HG03108 (cell line): Measurements from ENCODE around the gene INSC.

Source experiments
- ATAC-seq: cut with Tn5 transposase; IDR thresholded peaks from one replicate; pipeline ENCODE4 v1.9.1; 2021; ENCODE audit warnings: moderate library complexity; ENCODE audit not compliant: unreplicated experiment

Gene INSC

DNA sequence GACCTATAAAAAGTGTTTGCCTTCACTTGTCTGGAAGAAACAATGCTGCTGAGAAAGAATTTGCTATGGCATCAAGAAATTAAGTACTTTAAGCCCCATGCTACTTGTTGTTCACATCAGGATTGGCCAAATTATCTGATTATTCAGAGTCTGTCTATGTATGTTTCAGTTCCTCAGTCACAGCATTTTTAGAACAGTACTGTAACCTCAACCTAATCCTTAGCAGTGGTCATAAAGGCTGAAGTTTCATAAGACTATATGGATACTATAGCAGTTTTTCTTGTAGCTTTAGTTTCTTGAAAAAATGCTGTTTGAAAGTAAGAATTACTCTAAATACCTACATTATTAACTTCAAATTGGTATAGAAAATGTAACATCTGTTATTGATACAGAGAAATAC lies 153.9 kb downstream of the INSC start:
- ATAC-seq: no peak

DNA sequence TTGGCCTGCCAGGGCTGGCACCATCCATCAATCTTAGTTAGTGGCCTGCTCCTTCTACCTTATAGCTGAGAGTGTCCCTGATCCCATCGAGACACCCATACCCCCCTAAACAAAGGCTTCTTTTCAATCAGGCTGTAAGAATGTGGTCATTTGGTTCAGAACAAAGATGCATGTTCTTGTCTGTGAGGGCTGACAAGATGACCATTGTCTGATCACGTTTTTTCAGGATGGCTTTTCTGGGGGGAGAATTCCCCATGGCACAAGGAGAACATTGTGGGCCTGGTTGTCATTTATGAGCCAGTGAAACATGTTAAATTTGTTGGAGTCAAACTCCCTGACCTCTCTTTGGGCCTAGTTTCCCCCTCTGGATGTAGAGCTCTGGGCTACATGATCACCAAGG lies 160.4 kb downstream of the INSC start:
- no peak for ATAC-seq

DNA sequence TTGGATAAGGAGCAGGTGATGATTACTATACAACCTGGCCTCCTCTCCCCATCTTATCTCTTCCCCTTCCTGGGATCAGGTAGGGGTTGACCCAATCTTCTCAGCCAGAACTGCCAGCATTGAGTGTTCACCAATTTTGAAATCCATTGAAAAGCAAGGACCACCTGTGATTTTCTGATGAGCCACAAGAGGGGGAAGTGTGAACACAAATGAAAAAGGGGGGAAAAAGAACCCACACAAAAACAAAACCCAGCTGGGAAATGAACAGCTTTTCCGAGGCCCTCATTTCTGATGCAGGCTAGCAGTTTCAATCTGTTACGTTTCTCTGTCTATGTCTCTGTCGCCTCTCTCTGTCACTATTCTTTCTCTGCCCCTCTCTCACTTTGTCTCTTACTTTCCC lies 161.9 kb downstream of the INSC start:
- no peak for ATAC-seq

DNA sequence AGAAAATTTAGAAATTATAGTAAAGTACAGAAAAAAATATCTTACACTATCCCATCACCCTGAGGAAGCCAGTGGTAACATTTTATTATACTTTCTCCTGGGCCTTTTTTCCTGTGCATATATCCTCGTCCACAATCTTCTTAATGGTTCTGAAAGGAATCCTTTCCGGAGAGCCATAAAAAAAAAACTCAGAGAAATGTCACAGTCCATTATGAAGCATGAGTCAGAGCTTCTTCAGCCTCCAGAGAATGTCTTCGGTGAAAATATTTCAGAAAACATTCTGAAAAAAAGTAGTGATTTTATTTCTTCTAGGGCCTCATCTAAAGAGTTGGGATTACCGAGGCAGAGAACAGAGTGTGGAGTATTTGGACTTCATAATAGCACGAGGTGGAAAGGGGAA lies 163.4 kb downstream of the INSC start:
- no peak for ATAC-seq

DNA sequence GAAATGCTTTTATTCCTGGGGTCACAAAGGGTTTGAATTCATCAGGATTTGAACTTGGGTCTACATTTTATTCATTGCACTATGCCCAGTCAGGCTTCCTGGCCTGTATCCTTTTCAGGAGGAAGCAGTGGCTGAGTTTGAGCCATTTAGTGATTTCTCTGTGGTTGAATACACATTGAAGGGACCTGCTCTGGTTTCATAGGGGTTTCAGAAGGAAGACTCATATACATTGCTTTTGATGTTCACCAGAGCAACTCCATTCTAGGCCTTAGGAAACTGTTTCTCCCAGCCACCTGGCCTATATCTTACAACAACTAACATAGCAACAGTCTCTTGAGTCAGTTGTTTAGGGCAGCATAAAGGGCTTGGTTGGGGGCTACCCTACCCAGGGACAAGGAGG lies 165.7 kb downstream of the INSC start:
- no peak for ATAC-seq

DNA sequence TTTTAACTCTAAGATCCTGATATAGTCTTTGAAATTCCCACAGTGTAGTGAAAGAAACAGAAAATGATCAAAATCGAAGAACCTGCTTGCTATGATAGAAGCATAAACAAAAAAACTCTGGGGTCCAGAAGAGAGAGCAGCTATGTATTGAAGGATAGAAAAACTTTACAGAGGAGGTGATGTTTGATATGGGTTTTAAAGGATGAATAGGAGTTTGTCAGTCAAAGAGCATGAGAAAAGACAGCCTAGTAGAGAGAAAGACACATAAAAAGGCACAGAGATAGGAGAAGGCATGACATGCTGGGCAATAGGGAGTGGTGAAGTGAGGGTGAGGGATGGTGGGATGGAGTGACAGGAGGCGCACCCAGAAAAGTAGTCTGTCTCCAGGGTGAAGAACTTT lies 168.0 kb downstream of the INSC start:
- no peak for ATAC-seq

DNA sequence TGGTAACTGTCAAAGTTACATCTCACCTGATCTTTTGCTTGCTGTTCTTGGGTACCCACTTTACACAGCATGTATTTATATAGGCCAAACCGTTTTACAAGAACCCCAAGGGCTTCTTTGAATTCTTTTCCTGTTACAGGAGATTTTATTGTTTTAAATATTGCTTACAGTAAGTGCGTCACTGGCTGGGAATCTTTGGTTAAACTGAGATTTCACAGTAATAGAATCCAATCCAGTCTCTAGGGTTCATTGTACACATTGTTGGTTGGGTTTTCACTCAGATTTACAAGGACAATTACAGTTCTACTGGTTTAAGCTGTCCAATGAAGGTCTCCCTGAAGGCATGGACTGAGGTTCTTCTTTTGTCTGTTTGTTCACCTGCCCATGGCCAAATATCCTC lies 171.7 kb downstream of the INSC start:
- ATAC-seq: no peak

DNA sequence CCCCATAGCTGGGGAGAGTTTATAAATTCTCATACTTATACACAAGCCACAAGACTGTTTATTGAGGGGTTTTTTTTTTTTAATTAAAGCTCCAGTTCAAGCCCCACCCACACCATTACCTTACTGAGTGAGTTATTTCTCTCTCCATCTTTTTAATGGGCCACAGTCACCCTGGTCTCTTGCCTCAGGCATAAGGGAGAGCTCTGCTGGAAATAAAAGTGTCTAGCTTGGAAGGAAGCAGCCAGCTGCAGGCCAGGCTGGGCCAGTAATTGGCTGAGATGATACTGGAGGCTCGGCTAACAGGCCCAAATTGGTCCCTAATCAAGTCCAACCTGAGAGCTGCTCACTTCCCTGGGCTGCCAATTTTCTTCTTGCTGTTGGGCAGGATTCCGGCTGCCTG lies 174.1 kb downstream of the INSC start:
- ATAC-seq: no peak

DNA sequence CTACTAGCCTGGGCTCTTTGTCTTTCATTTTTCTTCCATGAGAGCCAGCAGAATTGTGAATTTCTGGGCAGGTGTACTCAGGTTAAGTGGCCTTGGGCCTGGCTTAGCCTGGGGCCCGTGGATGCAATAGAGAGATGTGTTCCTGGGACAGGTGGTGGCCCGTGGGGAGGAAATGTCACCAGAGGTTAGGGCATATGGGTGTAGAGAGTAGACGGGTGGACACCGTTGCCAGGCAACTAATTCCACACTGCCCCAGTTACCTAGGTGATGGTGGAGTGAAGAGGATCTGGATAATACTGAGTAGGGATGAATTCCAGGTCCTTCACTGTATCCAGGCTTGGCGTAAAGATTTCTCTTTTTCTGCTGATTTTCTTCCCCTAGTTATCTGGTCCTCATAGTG lies 175.0 kb downstream of the INSC start:
- ATAC-seq: no peak

DNA sequence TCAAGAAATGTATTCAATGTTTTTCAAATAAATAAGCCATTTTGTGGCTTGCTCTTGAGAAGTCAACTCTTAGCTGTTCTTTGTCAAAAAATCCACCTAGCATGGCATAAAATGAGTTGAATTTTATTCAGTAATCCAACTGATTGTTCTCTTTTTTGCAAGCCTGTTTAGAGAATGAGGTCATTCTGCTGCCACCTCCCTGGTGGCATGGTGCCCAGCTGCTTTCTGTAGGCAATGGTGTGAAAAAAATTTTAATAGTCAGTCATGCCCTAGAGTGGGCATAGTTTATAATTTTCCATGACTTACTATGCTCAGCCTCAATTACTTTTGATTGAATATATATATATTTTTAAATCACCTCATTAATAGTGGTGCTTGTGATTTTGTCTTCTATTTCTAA lies 177.2 kb downstream of the INSC start:
- no peak for ATAC-seq

DNA sequence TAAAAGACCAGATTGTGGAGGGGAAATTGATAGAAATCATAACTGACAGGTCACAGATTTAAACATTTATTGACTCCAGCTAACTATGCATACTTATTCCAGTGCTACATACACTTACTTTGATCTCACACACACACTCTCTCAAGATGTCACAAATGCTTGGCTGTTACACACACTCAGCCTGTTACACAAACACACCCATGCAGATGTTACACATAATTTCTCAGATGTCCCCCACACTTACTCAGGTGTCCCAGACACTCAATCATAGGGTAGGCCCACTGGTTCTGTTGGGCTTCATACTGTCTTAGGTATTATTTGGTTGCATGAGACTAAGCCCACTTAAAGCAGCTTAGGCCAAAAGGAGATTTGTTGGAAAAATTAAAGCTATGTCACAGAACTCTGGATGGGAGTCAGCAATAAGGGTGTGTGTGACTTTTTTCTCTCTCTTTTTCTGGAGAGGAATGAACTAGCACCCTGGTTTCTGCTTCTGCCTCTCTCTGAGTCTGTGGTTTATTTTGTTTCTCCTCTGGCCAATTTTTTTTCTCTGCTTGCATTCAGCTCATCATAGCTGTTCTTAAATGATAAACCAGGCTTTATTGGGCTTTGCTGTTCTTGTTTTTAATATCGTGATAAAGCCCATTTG lies 179.4 kb downstream of the INSC start:
- no peak for ATAC-seq

DNA sequence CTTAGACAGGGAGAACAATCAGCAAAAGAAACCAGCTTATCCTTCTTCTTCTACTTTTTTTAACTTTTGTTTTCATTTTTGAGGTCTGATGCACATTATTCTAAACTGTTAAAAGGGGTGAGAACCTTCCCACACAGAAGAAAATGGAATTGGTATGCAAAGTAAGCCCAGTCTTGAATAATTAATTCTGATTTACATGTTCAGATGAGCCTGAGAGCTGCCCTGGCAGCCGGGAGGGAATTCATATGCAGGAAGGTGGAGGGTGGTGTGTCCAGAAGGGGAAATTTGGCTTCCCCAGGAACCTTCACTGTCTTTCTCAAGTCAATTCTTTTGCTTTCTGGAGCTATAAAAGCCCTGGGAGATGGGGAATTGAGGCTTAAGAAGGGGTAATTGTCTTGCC lies 181.0 kb downstream of the INSC start:
- ATAC-seq: no peak
